H1 (cell line): Measurements from ENCODE around the gene TRA2A. TPM values are rescaled to one million over a fixed set of nuclear protein-coding genes. Genes with fewer than 3 reads are reported as not detected.

Experiments
- BACH1 ChIP-seq: IDR thresholded peaks from 2 replicates; pipeline ENCODE4 v1.6.1; 2012; ENCODE audit warnings: low read length, improper control_type of control experiment
- CHD7 ChIP-seq: fragments of 300-600 bp; sonication (generic); IDR thresholded peaks from 2 replicates; pipeline ENCODE4 v1.7.1; 2012; ENCODE audit warnings: low read length, moderate library complexity, mild to moderate bottlenecking, inconsistent platforms; ENCODE audit not compliant: insufficient replicate concordance
- GABPA ChIP-seq: IDR thresholded peaks from 2 replicates; pipeline ENCODE4 v1.6.1; 2011; ENCODE audit warnings: mild to moderate bottlenecking, low read length, moderate library complexity, borderline replicate concordance; ENCODE audit not compliant: insufficient read depth
- KDM5A ChIP-seq: fragments of 200-600 bp; IDR thresholded peaks from 2 replicates; pipeline ENCODE4 v1.7.1; 2012; ENCODE audit warnings: mild to moderate bottlenecking, low read length, inconsistent platforms, mixed read lengths
- POLR2AphosphoS5 ChIP-seq: IDR thresholded peaks from 2 replicates; pipeline ENCODE4 v1.6.1; 2011; ENCODE audit warnings: low read depth, low read length
- USF2 ChIP-seq: IDR thresholded peaks from 2 replicates; pipeline ENCODE4 v1.6.1; 2011; ENCODE audit warnings: low read length, improper control_type of control experiment
- YY1 ChIP-seq: IDR thresholded peaks from 2 replicates; pipeline ENCODE4 v1.6.1; 2011; ENCODE audit warnings: low read depth, mild to moderate bottlenecking, low read length
- ZNF274 ChIP-seq: IDR thresholded peaks from 2 replicates; pipeline ENCODE4 v1.7.0; 2012; ENCODE audit warnings: low read length, borderline replicate concordance; ENCODE audit errors: extremely low read depth
- polyA plus RNA-seq, 7 experiments: library from polyadenylated mRNA; depleted of rRNA in 3 of 7; stranded (reverse) in 5 of 7; unstranded in 2 of 7; fragments of >200 nt in 5 of 7; fragments of 200-250 nt in 2 of 7; gene quantifications; 1 replicate in 5 of 7; 2 replicates in 1 of 7; 4 replicates in 1 of 7; pipeline versions ENCODE4 v1.2.1 to v1.2.3, GENCODE V29; 2011 to 2013; ENCODE audit warnings: missing spikeins in 2 of 7, mixed read lengths in 2 of 7
- total RNA-seq: library from RNA; stranded (reverse); fragmentation: NEBNext Ultra II Directional; extraction: Animal tissue kit (Norgen Biotek cat#: 25700); gene quantifications from 2 replicates; pipeline ENCODE4 v1.2.1, GENCODE V29; 2021

Gene TRA2A
- total and polyA plus RNA-seq, 2 of the 8 experiments (the other 6 are each of a cell fraction or from before 2014, with no cell fraction given), result 116 to 125 TPM

- no peak for TF ChIP-seq CHD7
- TF ChIP-seq USF2, result no peak
- TF ChIP-seq YY1, result no peak
- no peak for TF ChIP-seq ZNF274
- TF ChIP-seq POLR2AphosphoS5, result no peak
- no peak for TF ChIP-seq BACH1
- no peak for TF ChIP-seq GABPA
- no peak for TF ChIP-seq KDM5A
Measured at GRCh38 chr7:23487670-23488069, 44.1 kb downstream of the TRA2A start (continued).
